Esophagus mucosa (tissue), 1 donor: Measurements from ENCODE around the gene DMBX1. TPM values are rescaled to one million over a fixed set of nuclear protein-coding genes. Genes with fewer than 3 reads are reported as not detected.

Experiments
- ATAC-seq: fragments of 200-7000 bp; cut with Tn5 transposase; one replicate; pipeline ENCODE4 v1.9.1; 2020
- total RNA-seq: library from RNA; stranded (reverse); gene quantifications from one replicate; pipeline ENCODE4 v1.2.4, GENCODE V29; 2023
- donor health status: DM: yes; HTN: yes; CAD: no.

DMBX1 gene
- total RNA-seq, 1 donor from 2014 or later: not detected

- ATAC-seq: peak; percentile 68
Observed at GRCh38 chr1:46506470-46507219, 17.0 kb downstream of the DMBX1 start.

DNA sequence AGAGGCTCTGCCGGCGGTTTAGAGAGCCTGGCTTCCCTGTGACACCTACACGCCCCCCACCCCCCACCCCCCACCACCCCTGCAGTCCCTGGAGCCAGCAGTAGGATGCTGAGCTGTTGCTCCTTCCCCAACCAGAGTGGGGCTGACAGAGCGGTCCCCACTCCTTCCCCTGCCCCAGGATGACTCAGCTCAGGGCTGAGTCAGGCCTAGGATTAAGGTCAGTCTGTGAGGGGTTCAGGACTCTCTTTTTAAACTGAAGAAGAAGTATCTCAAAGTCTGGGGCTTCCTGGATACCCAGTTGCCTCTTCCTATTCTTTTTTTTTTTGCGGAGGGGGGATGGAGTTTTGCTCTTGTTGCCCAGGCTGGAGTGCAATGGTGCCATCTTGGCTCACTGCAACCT lies 19.1 kb downstream of the DMBX1 start:
- ATAC-seq: peak; percentile 34

DNA sequence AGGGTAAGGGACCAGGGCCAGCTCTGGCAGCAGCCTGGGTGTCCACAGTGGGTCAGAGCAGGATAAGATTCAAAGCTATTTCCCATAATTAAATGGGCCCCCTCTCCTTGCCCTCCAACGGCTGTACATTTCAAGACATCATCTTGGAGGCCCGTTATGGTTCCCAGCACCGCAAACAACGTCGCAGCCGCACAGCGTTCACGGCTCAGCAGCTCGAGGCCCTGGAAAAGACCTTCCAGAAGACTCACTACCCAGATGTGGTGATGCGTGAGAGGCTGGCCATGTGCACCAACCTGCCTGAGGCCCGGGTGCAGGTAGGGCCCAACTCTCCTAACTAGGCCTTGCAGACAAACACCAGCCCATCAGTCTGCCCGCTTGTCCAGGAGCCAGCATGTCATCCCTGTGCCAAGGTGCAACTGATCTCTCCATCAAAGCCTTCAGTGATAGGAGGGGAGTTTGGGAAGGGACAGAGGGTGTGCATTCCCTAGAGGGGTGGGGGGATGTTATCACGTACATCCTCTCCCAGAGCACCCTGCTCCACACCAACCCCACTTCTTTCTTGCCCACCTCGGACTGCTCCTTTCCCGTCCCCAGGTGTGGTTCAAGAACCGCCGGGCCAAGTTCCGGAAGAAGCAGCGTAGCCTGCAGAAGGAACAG lies 20.8 kb downstream of the DMBX1 start:
- ATAC-seq: no peak

GRCh38 chr1:46510998-46511365 lies 21.3 kb downstream of the DMBX1 start:
- no peak for ATAC-seq

- no peak for ATAC-seq
Observed at GRCh38 chr1:46512135-46512791, 22.6 kb downstream of the DMBX1 start.

DNA sequence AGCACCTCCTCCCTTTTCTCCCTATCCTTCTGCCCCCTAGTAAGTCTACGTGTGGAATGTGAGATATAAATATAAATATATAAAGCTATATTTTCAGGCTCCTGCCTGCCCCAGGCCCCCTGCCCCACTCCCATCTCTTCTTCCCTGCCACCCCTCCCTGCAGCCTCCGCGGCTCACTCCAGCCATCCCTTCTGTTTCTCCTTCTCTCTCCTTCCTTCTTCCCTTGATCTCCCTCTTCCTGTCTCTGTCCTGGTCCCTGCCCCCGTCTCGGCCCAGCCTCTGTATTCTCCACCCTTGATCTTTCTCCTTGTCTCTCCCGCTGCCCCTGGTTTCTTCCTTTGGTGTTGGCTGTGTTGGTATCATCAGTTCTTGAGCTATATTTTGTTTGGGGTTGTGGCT lies 23.2 kb downstream of the DMBX1 start:
- ATAC-seq: no peak

DNA sequence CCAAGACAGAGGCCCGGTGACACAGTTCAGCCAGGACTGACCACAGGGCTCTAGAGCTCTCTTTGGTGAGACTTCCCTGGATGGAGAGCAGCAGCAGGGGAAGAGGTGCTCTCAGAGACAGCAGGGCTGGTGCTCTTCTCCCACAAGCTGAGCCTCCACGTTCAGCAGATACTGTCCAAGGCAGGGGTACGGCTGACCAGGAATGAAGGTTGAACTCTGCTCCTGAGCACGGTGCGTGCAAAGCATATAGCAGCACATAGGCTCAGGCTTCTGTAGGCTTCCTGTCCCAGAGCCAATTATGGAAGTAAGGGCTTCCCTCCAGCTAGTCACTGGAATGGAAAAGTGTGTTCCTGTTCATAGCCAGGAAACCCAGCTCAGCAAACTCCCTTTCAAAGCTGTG lies 23.9 kb downstream of the DMBX1 start:
- no peak for ATAC-seq

GRCh38 chr1:46515576-46515975 lies 25.9 kb downstream of the DMBX1 start:
- ATAC-seq: no peak

GRCh38 chr1:46516200-46516950 lies 26.7 kb downstream of the DMBX1 start:
- no peak for ATAC-seq

- ATAC-seq: peak; percentile 89
Observed at GRCh38 chr1:46517010-46517600, 27.5 kb downstream of the DMBX1 start.

- ATAC-seq: no peak
Observed at GRCh38 chr1:46517932-46518498, 28.4 kb downstream of the DMBX1 start.

- ATAC-seq: no peak
Observed at GRCh38 chr1:46519209-46519608, 29.6 kb downstream of the DMBX1 start.

DNA sequence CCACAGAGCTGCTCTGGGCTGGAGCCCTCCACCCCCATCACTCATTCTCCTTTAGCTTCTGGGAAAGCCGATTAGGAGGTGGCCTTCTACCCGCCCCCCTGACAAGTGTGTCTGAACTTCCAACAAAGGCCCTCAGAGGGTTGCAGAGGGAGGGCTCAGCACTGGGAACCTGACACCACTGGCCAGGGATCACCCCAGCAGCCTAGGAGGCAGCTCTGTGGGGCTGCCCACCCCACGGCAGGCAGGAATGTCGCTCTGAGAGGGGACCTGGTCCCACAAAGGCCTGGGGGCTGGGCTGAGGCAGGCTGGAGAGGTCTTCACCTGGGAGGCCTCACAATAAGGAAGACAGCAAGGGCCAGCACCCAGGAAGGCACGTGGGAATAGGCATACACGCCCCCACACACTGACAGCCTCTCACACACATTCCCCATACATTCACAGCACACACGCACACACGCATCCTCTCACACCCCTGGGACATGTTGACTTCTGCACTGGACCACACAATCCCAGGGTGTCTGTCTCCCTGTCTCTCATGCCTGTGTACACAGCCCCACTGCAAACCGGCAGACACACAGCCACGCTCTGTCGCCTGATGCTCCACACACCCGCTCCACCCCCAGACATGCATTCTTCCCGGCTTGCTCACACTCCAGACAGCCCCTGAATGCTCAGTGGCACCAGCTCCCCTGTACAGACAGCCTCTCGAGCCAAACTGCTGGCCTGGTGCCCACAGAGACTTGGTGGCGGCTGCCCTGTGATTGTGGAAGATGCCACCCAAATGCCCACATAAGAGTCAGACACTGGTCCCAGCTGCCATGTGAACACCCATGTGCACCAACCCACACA lies 30.7 kb downstream of the DMBX1 start:
- ATAC-seq: no peak

GRCh38 chr1:46521414-46521813 lies 31.8 kb downstream of the DMBX1 start:
- no peak for ATAC-seq

- peak; percentile 76 for ATAC-seq
Observed at GRCh38 chr1:46522184-46522968, 32.7 kb downstream of the DMBX1 start.

GRCh38 chr1:46522969-46523320 lies 33.3 kb downstream of the DMBX1 start:
- ATAC-seq: no peak

DNA sequence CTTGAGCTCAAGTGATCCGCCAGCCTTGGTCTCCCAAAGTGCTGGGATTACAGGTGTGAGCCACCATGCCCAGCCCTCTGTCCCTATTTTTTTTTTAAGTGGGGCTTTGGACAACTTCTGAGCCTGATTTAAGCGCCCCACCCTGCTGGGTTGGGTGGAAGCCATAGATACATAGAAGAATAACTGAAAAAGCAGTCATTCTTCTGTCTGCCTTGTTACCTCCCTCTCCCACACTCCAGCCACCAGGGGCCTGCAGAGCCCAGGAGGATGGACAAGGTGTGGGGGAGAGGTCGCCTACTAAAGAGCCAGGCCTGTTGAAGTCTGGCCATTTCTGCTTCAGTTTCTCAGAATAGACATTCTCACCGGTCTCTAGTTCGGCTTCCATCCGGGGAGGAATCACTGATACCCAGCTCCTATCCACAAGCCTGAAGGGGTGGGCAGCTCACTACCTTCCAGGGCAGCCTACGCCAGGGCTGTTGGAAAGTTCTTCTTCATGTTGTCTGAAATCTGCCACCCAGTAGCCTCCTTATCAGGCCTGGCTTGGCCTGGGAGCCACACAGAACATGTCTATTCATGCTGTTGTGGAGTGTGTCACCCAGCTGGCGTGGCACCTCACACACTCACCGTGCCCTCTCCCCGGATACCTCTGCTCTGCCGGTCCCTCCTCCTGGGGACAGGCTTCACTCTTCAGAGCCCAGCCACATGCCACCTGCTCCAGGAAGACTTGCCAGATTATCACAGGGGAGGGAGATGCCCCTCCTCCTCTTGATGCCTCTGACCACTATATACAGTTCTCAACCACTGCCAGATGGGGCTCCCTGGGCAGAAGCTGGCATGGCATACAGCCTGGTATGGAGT lies 34.1 kb downstream of the DMBX1 start:
- ATAC-seq: peak; percentile 65

GRCh38 chr1:46524843-46525242 lies 35.2 kb downstream of the DMBX1 start:
- ATAC-seq: no peak

DNA sequence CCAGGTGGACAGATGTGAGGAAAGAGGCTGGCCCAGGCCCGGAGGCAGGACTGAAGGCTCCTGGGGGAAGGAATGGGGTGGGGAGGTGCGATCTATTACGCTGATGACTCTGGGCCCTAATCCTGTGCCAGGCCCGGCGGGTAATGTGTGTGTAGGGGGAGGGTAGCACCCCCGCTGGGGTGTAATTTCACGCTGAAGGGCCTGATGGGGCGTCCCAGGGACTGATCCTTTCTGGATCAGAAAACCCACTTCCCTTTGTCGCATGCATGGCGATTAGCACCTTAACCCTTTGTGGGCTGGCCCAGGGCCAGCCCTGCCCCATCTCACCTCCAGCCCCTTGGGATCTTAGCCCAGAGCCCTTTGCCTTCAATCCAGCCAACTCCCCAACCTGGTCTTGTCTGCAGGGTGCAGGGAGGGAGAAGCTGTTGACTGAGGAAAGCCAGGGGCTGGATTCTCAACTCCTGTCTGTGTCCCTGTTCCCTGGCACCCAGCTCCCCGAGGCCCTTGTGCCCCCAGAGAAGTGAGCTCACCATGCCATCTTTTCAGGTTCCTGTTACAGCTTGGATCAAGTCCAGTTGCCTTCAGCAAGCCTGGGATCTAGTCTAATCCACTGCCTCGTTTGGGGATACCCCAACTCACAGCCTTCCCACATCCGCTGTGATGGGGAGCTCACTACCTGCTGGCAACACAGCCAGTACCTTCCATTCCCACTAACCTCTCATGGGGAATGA lies 35.8 kb downstream of the DMBX1 start:
- ATAC-seq: no peak
